Right forelimb (tissue), 1 donor: Measurements from ENCODE around the gene JUNB.

Experiments used
- DNase-seq: peaks from one replicate; pipeline ENCODE4 v3.0.0-alpha.2; 2018

Gene JUNB

DNA sequence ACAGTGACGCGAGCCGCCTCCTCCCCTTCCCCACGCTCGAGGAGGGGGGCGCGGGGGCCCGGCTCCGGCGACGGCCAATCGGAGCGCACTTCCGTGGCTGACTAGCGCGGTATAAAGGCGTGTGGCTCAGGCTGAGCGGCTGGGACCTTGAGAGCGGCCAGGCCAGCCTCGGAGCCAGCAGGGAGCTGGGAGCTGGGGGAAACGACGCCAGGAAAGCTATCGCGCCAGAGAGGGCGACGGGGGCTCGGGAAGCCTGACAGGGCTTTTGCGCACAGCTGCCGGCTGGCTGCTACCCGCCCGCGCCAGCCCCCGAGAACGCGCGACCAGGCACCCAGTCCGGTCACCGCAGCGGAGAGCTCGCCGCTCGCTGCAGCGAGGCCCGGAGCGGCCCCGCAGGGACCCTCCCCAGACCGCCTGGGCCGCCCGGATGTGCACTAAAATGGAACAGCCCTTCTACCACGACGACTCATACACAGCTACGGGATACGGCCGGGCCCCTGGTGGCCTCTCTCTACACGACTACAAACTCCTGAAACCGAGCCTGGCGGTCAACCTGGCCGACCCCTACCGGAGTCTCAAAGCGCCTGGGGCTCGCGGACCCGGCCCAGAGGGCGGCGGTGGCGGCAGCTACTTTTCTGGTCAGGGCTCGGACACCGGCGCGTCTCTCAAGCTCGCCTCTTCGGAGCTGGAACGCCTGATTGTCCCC, at the start of gene JUNB:
TSS of gene JUNB (plus strand) at position 142 of the 706 bp plus-strand sequence. CDS start at position 428, 286 bp downstream.
- peak; percentile 98 for DNase-seq

DNA sequence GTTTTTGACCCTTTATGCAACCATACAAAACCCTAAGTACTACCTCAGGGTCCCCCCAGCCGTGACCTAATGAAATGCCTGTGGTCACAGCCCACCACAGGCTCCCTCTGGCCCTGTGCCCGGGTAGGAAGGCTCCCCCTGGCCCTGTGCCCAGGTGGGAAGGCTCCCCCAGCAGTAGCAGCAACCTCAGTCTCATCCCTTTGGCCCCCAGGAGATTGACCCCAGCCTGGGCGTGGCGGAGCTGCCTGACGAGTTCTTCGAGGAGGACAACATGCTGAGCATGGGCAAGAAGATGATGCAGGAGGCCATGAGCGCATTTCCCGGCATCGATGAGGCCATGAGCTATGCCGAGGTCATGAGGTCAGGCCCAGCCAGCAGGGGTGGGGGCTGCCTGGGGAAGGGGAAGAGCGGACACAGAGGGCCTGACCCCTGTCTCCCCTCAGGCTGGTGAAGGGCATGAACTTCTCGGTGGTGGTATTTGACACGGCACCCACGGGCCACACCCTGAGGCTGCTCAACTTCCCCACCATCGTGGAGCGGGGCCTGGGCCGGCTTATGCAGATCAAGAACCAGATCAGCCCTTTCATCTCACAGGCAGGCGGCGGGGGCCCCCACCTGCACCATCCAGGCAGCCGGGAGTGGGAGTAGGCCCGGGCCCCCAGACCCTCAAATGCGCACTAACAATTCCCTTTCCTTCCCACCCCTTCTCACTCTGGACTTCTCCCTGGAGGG, 46.0 kb upstream of the JUNB start:
- no peak for DNase-seq

DNA sequence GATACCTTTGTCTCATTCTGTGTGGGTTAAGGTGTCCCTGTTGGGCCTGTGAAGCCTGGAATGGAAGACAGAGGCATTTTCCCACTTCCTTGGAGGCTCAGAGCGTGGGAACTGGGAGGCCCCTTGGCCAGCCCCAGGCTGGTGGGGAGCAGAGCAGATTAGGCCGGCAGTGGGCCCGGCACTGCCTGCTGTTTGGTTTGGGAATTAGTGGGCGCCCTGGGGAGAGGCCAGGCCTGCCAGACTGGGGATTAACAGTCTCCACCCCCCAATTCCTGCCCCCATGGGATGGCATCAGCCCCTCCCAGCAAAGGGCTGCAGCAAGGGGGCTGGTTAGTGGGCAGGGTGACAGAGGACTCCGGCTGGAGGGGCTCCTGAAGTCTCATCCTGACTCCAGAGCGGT, 42.8 kb upstream of the JUNB start:
- no peak for DNase-seq

GRCh38 chr19:12749938-12750521, 41.3 kb upstream of the JUNB start:
- DNase-seq: no peak

DNA sequence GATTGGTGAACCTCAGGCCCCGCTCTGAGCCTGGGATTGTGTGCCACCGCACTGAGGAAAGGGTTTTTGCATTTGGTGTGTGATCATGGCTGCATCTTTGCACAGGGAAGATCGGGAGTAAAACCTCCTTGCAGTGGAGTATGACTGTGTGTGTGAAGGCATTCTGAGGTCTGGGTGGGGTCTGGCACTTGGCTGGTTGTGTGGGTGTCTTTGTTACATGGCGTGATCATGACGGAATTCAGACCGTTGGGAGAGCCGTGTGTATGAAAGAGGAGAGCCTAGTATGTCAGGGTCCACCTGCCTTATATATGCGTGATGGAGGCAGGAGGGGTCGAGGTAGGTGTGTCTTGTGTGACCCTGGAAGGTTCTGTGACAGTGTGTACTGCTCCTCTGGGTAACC, 40.4 kb upstream of the JUNB start:
- DNase-seq: no peak

GRCh38 chr19:12751635-12752034, 39.7 kb upstream of the JUNB start, which contains the start of gene BEST2:
Gene BEST2 (plus strand): TSS chr19:12751791. CDS start chr19:12752593, 802 bp downstream.
- DNase-seq: no peak

DNA sequence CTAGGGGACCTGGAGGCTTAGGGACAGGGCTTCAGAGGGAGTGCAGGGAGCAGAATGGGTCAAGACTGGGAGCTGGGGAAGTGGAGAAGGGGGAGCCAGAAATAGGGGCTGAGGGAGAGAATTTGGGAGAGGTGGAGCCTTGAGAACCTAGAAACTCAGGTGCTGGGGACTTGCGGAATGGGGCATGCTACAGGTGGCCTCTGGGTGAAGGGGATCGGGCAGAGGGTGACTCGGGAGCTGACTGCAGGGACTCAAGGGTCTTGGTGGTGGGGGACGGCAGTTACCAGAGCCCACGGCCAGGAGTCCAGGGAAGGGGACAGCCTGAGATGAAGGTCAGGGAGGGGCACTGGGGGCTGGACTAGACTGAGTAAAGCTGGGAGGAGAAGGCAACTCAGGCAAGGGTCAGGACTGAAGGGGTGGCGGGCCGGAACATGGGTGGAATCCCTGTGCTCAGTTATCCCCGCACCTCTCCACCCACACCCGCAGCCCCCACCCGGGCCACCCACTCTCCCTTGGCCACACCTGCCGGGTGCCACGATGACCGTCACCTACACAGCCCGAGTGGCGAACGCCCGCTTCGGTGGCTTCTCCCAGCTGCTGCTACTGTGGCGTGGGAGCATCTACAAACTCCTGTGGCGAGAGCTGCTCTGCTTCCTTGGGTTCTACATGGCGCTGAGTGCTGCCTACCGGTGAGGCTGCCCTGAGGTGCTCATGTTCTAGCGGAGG, 39.1 kb upstream of the JUNB start:
- DNase-seq: no peak

GRCh38 chr19:12754465-12755196, 36.7 kb upstream of the JUNB start:
- no peak for DNase-seq

DNA sequence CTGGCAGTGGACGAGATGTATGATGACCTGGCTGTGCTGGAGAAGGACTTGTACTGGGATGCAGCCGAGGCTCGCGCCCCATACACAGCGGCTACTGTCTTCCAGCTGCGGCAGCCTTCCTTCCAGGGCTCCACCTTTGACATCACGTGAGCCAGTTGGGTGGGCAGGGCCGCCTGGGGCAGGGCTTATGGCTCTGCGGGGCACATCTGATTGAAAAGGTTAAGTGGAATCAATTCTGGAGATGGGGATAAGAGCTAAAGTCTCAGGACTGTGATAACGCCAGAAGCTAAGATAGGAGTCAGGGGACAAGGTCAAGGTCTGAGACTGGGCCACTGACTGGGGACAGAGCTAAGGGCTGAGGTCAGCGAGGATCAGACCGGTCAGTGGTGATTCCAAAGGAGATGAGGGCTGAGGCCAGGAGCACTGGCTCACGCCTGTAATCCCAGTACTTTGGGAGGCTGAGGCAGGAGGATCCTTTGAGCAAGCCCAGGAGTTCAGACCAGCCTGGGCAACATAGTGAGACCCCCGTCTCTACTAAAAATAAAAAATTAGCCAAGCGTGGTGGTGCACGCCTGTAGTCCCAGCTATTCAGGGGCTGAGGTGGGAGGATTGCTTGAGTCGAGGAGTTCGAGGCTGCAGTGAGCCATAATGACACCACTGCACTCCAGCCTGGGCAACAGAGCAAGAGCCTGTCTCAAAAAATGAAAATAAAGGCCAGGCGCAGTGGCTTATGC, 35.0 kb upstream of the JUNB start:
- DNase-seq: no peak

DNA sequence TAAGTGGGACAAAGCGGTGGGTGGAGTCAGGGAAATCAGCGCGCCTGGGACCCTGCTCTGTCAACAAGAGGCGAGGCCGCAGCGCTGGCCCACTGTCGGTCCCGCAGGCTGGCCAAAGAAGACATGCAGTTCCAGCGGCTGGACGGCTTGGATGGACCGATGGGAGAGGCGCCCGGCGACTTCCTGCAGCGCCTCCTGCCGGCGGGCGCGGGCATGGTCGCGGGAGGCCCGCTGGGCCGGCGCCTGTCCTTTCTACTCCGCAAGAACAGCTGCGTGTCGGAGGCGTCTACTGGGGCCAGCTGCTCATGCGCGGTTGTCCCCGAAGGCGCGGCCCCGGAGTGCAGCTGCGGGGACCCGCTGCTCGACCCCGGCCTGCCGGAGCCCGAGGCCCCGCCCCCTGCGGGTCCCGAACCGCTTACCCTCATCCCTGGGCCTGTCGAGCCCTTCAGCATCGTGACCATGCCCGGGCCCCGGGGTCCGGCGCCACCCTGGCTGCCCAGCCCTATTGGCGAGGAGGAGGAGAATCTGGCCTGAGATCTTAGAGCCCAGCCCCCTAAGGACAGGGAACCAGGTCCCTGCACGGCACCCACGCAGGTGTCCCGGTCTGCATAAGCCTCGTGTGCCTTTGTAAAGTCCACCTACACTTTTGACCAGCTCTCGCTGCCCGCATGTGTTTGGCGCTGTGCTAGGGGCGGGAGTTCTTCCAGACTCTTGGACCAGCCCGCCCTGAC, 33.6 kb upstream of the JUNB start:
- peak; percentile 75 for DNase-seq

- DNase-seq: no peak
These were observed 31.6 kb upstream of the JUNB start for GRCh38 chr19:12759686-12760085.

GRCh38 chr19:12763100-12763499, 28.2 kb upstream of the JUNB start:
- no peak for DNase-seq

GRCh38 chr19:12764698-12765097, 26.6 kb upstream of the JUNB start:
- DNase-seq: no peak

- peak; percentile 89 for DNase-seq
These were observed 25.2 kb upstream of the JUNB start for GRCh38 chr19:12766051-12766521.

- no peak for DNase-seq
These were observed 24.1 kb upstream of the JUNB start for GRCh38 chr19:12767150-12767549.

GRCh38 chr19:12767666-12768065, 23.6 kb upstream of the JUNB start:
- no peak for DNase-seq

DNA sequence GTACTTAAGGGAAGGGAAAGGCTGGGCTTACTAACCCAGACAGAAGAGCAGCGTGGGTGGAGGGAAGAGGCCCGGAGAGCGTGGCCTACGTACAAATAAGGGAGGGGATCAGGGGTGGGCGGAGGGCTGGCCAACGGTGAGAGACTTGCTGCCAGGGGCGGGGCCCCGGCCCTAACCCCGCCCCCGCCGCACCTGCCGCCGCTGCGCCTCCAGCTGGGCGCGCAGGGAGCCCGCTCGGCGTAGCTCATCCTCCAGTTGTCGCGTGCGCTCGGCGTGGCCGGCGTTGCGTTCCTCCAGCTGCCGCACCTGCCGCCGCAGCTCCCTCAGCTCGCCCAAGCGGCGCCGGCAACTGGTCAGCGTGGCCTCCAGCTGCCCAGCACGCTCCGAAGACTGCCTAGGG, 21.6 kb upstream of the JUNB start:
- DNase-seq: no peak

DNA sequence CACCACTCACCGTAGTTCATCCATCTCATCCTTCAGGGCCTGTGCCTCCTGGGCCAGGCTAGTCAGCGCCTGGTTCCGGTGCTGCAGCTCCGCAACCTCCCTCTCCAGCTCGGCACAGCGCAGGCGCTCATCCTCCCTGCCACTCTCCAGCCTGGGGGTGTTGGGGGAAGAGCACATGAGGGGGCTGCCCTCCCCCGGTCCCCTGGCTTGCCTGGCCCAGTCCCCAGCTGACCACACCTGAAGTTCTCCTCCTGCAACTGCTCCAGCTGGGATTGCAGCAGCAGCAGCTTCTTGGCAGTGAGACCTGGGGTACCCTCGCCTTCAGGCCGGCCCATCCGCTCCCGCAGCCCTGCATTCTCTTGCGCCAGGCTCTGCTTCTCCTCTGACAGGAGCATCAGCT, 20.4 kb upstream of the JUNB start:
- no peak for DNase-seq

GRCh38 chr19:12772323-12772722, 19.0 kb upstream of the JUNB start:
- no peak for DNase-seq

DNA sequence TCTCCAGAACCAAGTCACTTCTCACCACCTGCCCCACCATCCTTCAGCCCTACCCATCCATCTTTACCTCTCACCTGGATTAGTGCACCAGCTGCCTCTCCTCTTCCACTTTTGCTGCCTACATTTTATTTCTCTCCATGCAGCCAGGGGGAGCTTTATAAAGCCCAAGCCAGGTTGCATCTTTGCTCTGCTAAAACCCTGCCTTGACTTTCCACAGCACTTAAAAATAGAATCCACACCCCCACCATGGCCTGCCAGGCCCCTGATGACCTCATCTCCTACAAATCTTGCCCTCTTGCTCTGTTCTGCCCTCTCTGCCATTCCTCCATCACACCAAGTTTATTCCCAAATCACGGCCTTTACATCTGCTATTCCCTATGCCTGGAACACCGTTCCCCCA, 17.7 kb upstream of the JUNB start:
- DNase-seq: no peak
